ENCODE data around the gene STX18. TPM values are rescaled to one million over a fixed set of nuclear protein-coding genes. Genes with fewer than 3 reads are reported as not detected.

STX18 gene
- total RNA-seq, 1 experiment from 2014 or later = 18.5 TPM

- no peak for TF ChIP-seq ATF3 (IDR thresholded peaks at IDR 0.05)
These were observed 37.1 kb upstream of the STX18 start (continued) for GRCh38 chr4:4578981-4579380.

GRCh38 chr4:4577359-4577875 lies 35.6 kb upstream of the STX18 start:
- no TSS peak for BruUV-seq (replicated peaks)
- Histone ChIP-seq H3K4me2 (ENCODE audit: low read length) (no peak overlapping the region), H4K20me1 (ENCODE audit: insufficient read depth) (no peaks in the 10 kb centered on the region), H3K27ac (ENCODE audit: low read depth, low read length) (no peak overlapping the region), H3K9me2 (ENCODE audit: insufficient read depth) (no peaks in the 10 kb centered on the region), H3K79me2 (ENCODE audit: insufficient read depth, low read length) (no peaks in the 10 kb centered on the region), H3K9me3 (ENCODE audit: control insufficient read depth in 1 of 2, insufficient read depth in 1 of 2, low read depth in 1 of 2, low read length in 2 of 2) (no peaks in the 10 kb centered on the region), H3K4me1 (ENCODE audit: control insufficient read depth in 1 of 2, insufficient read depth in 2 of 2, low read length in 2 of 2) (peaks cover 13 to 26% of the 10 kb centered on the region in 2 experiments), H3K27me3 (ENCODE audit: insufficient read depth, low read length) (no peaks in the 10 kb centered on the region), H3K9ac (ENCODE audit: low read length) (no peak overlapping the region), H3K4me3 (replicated peaks in 1 of 2; ENCODE audit: low read depth in 1 of 2, low read length in 2 of 2) (no peak overlapping the region), H2AFZ (ENCODE audit: low read depth, low read length, poor library complexity, severe bottlenecking) (no peak overlapping the region), H3K36me3 (ENCODE audit: control insufficient read depth in 1 of 2, insufficient read depth in 2 of 2, low read length in 2 of 2) (no peaks in the 10 kb centered on the region)
- no peak for DNase-seq (ENCODE audit: low read depth, low spot score)
- no peak for ATAC-seq
- intact Hi-C loops (cut with micrococcal nuclease) = no loop called here
- TF ChIP-seq ZNF274 (IDR thresholded peaks at IDR 0.05; ENCODE audit: low read depth, low read length) = no peak
- no peak for TF ChIP-seq CEBPB (IDR thresholded peaks at IDR 0.05; ENCODE audit: low read depth)
- TF ChIP-seq POLR2AphosphoS5 (IDR thresholded peaks at IDR 0.05; ENCODE audit: low read depth, low read length) = no peak
- TF ChIP-seq FOSL1 (IDR thresholded peaks at IDR 0.05; ENCODE audit: low read depth) = no peak
- no peak for TF ChIP-seq EZH2phosphoT487 (IDR thresholded peaks at IDR 0.05; ENCODE audit: borderline replicate concordance)
- TF ChIP-seq POLR2A (IDR thresholded peaks at IDR 0.05; ENCODE audit: borderline replicate concordance, extremely low read depth, insufficient read depth, insufficient read length) = no peak
- TF ChIP-seq JUND (IDR thresholded peaks at IDR 0.05) = no peak
- no peak for TF ChIP-seq ELF1 (IDR thresholded peaks at IDR 0.05; ENCODE audit: borderline replicate concordance, low read depth)
- no peak for TF ChIP-seq SP1 (IDR thresholded peaks at IDR 0.05; ENCODE audit: low read depth)
- ChIA-PET RAD21 (ENCODE audit: low non-redundant PET in 1 of 2, low total read pairs in 2 of 2, uncharacterized antibody in 2 of 2, unreplicated experiment in 2 of 2) (no interaction called here), POLR2A (no interaction called here), CTCF (no interaction called here)
